C4-2B (cell line): Measurements from ENCODE around the gene ABCC2.

Experiments
- ZFX ChIP-seq: fragments of 450-650 bp; IDR thresholded peaks from 2 replicates; pipeline ENCODE4 v1.6.1; 2017
- TF ChIP-seq, protein P1 (sequence below): fragments of 450-650 bp; conservative IDR thresholded peaks from 2 replicates; pipeline ENCODE4 v1.5.1; 2017; ENCODE audit warnings: mild to moderate bottlenecking

DNA sequence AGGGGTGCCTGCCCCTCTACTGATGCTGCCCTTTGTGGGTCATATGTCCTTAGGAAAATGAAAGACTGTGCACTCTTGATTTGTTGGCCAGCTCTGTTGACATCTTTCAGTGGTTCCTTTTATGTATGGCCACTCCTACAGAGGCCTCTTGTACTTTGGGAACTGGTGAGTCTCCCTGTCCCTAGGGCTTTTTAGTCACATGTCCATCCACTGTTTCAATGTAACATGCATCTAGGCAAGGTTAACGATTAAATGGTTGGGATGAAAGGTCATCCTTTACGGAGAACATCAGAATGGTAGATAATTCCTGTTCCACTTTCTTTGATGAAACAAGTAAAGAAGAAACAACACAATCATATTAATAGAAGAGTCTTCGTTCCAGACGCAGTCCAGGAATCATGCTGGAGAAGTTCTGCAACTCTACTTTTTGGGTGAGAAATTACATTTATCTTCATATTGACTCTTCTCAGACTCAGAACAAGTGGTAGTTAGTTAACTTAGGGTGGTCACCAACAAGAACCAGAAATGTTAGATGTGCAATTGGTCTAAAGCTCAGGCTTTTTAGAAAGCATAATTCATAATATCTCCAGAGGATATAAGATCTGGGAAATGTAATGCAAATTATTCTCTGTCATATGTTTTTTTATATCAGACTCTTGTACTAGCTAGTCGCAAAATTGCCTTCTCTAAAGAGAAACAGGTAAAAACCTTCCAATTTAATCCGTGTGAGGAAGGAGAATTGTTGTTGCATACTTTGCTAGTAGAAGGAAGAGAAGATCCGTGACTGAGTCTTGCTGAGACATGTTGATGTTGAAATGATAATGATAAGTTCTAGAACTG lies at the start of gene ABCC2:
- TF ChIP-seq, protein P1, sequence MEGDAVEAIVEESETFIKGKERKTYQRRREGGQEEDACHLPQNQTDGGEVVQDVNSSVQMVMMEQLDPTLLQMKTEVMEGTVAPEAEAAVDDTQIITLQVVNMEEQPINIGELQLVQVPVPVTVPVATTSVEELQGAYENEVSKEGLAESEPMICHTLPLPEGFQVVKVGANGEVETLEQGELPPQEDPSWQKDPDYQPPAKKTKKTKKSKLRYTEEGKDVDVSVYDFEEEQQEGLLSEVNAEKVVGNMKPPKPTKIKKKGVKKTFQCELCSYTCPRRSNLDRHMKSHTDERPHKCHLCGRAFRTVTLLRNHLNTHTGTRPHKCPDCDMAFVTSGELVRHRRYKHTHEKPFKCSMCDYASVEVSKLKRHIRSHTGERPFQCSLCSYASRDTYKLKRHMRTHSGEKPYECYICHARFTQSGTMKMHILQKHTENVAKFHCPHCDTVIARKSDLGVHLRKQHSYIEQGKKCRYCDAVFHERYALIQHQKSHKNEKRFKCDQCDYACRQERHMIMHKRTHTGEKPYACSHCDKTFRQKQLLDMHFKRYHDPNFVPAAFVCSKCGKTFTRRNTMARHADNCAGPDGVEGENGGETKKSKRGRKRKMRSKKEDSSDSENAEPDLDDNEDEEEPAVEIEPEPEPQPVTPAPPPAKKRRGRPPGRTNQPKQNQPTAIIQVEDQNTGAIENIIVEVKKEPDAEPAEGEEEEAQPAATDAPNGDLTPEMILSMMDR = no peak
- TF ChIP-seq ZFX = no peak
